Transverse colon (tissue), 3 donors: Measurements from ENCODE around the gene MAPK14.

Experiments used
- CTCF ChIP-seq, 5 experiments: fragments of 200-600 bp in 3 of 5; fragments of 450-650 bp in 2 of 5; sonication (generic) in 3 of 5; IDR thresholded peaks; 1 replicate in 2 of 5; 2 replicates in 3 of 5; pipeline ENCODE4 v1.5.1; 2016 to 2017; ENCODE audit warnings: antibody characterized with exemption in 5 of 5, inconsistent platforms in 3 of 5, mild to moderate bottlenecking in 2 of 5, moderate library complexity in 1 of 5
- EP300 ChIP-seq: sonication (generic); formaldehyde crosslinking; IDR thresholded peaks from one replicate; pipeline ENCODE4 v1.6.1; 2017; ENCODE audit warnings: antibody characterized with exemption, low read depth

DNA sequence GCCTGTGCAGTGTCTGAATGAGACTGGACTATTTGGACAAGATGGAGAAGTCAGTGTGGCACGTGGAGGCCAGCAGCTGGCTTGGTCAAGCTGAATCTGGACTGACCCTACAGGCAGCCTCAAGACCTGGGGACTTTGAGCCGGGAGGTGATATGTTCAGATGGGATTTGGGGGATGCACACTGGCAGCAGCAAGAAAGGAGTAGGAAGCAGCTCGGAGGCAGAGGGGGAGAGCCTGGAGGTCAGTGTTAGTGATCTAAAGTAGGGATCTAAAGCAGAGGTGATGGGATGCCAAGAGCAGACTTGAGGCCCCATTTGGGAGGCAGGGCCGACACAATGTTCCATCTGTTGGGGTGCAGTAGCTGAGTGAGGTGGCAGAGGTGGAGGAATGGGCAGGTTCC is 105.5 kb downstream of the MAPK14 start:
- TF ChIP-seq CTCF (IDR thresholded peaks at IDR 0.05) (no peak), EP300 (no peak)
